ENCODE measurements around the gene ADARB1. TPM values are rescaled to one million over a fixed set of nuclear protein-coding genes. Genes with fewer than 3 reads are reported as not detected.

Gene ADARB1
- total RNA-seq, 5 donors from 2014 or later (not counting 1 experiment from before 2014, with no cell fraction given): 39.7 to 50.3 (median 44.5) TPM

DNA sequence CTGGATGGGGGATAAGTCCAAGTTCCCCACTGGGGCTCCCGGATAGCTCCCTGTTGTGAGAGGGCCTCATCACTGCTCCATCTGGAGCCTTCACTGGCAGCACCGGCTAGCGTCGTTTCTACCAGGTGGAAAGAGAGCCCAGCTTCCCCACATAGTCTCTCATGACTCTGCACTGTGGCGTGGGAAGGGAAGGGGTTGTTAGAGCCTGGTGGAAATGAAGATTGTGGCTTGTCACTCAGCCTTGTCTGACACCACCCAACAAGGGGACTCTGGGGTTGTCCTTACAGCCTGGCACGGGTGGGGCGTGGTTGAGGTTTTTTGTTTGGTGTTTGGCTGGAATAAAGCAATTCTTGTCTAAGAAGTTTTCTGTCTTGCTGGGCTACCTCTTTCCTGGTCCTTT is 94.6 kb downstream of the ADARB1 start:
- Mint-ChIP-seq H3K36me3 (peaks cover 22% of the 10 kb centered on the region), H3K27me3 (no peaks in the 10 kb centered on the region), H3K4me3 (no peak overlapping the region), H3K9me3 (no peaks in the 10 kb centered on the region), H3K27ac (no peak overlapping the region), H3K4me1 (peaks cover 28 to 34% (median 33%) of the 10 kb centered on the region in 3 donors)
- ATAC-seq (replicated peaks in 1 of 4): peak in 2 of 4 experiments; percentile 40 to 61
- 10% methylated on average over 2 of the region's 7 CpGs for whole genome bisulfite sequencing (ENCODE audit: insufficient coverage)
- ChIA-PET POLR2A (no interaction called here), CTCF (interaction anchor here in 1 of 2 donors (0.6 kb wide), 1 partner anchor 74 kb away, joined by 3 read pairs; no protein-coding TSS in a partner anchor)
- Histone ChIP-seq H3K36me3 (ENCODE audit: control insufficient read depth in 2 of 2, extremely low read depth in 1 of 2, insufficient read depth in 1 of 2, low read length in 1 of 2) (peaks cover 0 to 15% of the 10 kb centered on the region in 2 donors), H3K4me3 (ENCODE audit: control insufficient read depth in 1 of 2, extremely low read depth in 1 of 2, low read length in 1 of 2) (no peak overlapping the region), H3K4me1 (ENCODE audit: control insufficient read depth in 1 of 2, extremely low read depth in 1 of 2, insufficient read depth in 2 of 2, low read length in 2 of 2) (peaks cover 7 to 16% of the 10 kb centered on the region in 2 experiments), H3K27me3 (replicated peaks in 1 of 2; ENCODE audit: control insufficient read depth in 2 of 2, extremely low read depth in 1 of 2, insufficient read depth in 2 of 2, low read length in 1 of 2) (no peaks in the 10 kb centered on the region), H3K27ac (ENCODE audit: low read length) (no peak overlapping the region), H3K9me3 (no peaks in the 10 kb centered on the region)
- no peak for DNase-seq

DNA sequence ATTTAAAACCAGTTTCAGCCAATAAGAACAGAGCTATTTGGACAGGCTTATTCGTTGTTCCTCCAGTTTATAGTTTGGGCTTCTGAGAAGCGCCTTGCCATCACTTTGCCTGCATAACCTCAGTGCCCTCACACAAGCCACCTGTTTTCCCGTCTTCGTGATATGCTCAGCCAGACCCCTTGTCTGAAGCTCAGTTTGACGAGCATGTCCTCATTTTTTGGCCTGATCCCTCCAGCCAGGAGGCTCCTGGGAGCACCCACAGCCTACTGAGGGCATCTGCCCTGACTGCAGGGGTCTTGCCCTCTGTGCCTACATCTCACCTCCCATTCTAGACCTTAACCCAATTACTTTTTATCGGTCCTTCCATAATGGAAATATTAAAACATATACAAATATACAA is 95.3 kb downstream of the ADARB1 start:
- peaks cover 0 to 15% of the 10 kb centered on the region in 2 donors for H3K36me3 ChIP-seq (ENCODE audit: control insufficient read depth in 2 of 2, extremely low read depth in 1 of 2, insufficient read depth in 1 of 2, low read length in 1 of 2)
- peak overlapping the region in 1 of 3 donors; percentile 9 for H3K4me3 Mint-ChIP-seq
- peaks cover 22% of the 10 kb centered on the region for H3K36me3 Mint-ChIP-seq
- H3K4me3 ChIP-seq (ENCODE audit: control insufficient read depth in 1 of 2, extremely low read depth in 1 of 2, low read length in 1 of 2): no peak overlapping the region
- ATAC-seq (replicated peaks in 1 of 4) (no peak), DNase-seq (no peak)
- CTCF ChIA-PET: no interaction called here
- peaks cover 28 to 34% (median 33%) of the 10 kb centered on the region in 3 donors for H3K4me1 Mint-ChIP-seq
- POLR2A ChIA-PET: no interaction called here
- H3K27me3 ChIP-seq (replicated peaks in 1 of 2; ENCODE audit: control insufficient read depth in 2 of 2, extremely low read depth in 1 of 2, insufficient read depth in 2 of 2, low read length in 1 of 2): no peaks in the 10 kb centered on the region
- no peaks in the 10 kb centered on the region for H3K9me3 Mint-ChIP-seq
- H3K27ac ChIP-seq (ENCODE audit: low read length): no peak overlapping the region
- H3K27ac Mint-ChIP-seq: no peak overlapping the region
- H3K27me3 Mint-ChIP-seq: no peaks in the 10 kb centered on the region
- H3K9me3 ChIP-seq: no peaks in the 10 kb centered on the region
- peaks cover 7 to 16% of the 10 kb centered on the region in 2 experiments for H3K4me1 ChIP-seq (ENCODE audit: control insufficient read depth in 1 of 2, extremely low read depth in 1 of 2, insufficient read depth in 2 of 2, low read length in 2 of 2)
- 85% methylated on average over 5 of the region's 6 CpGs for WGBS (ENCODE audit: insufficient coverage)

DNA sequence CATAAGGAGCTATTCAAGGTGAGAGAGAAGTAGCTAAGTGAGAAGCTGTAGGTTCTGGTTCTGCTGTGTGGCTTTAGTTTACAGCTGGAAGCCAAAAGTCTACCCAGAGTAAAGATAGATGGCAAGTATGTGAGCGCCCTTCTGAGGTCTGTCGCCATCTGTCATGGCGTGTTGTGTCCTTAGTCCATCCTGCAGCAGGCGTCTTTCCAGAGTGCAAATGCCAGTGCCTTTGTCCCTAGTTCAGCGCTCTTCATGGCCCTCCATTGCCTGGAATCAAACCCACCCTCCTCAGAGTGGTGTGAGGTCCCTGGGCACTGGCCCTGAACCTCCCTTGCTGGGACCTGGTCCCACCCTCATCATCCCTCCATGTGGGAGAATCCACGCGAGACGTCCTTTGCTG is 96.6 kb downstream of the ADARB1 start:
- H3K4me1 ChIP-seq (ENCODE audit: control insufficient read depth in 1 of 2, extremely low read depth in 1 of 2, insufficient read depth in 2 of 2, low read length in 2 of 2): peaks cover 7 to 16% of the 10 kb centered on the region in 2 experiments
- H3K36me3 ChIP-seq (ENCODE audit: control insufficient read depth in 2 of 2, extremely low read depth in 1 of 2, insufficient read depth in 1 of 2, low read length in 1 of 2): peaks cover 0 to 17% of the 10 kb centered on the region in 2 donors
- Mint-ChIP-seq H3K27me3 (no peaks in the 10 kb centered on the region), H3K4me3 (peak overlapping the region in 1 of 3 donors; percentile 10), H3K9me3 (no peaks in the 10 kb centered on the region), H3K4me1 (peaks cover 28 to 34% (median 33%) of the 10 kb centered on the region in 3 donors), H3K36me3 (peaks cover 25% of the 10 kb centered on the region), H3K27ac (no peak overlapping the region)
- WGBS (ENCODE audit: insufficient coverage): 100% methylated on average over 1 of the region's 8 CpGs
- no peak overlapping the region for H3K27ac ChIP-seq (ENCODE audit: low read length)
- POLR2A ChIA-PET: no interaction called here
- H3K4me3 ChIP-seq (ENCODE audit: control insufficient read depth in 1 of 2, extremely low read depth in 1 of 2, low read length in 1 of 2): no peak overlapping the region
- no peaks in the 10 kb centered on the region for H3K27me3 ChIP-seq (replicated peaks in 1 of 2; ENCODE audit: control insufficient read depth in 2 of 2, extremely low read depth in 1 of 2, insufficient read depth in 2 of 2, low read length in 1 of 2)
- no peaks in the 10 kb centered on the region for H3K9me3 ChIP-seq
- ATAC-seq (replicated peaks in 1 of 4) (no peak), DNase-seq (no peak)
- CTCF ChIA-PET: no interaction called here

GRCh38 chr21:45172420-45172819 is 98.0 kb downstream of the ADARB1 start:
- ChIA-PET POLR2A (no interaction called here), CTCF (no interaction called here)
- Mint-ChIP-seq H3K27me3 (no peaks in the 10 kb centered on the region), H3K4me3 (no peak overlapping the region), H3K4me1 (peaks cover 28 to 34% (median 33%) of the 10 kb centered on the region in 3 donors), H3K27ac (no peak overlapping the region), H3K36me3 (peaks cover 36% of the 10 kb centered on the region), H3K9me3 (no peaks in the 10 kb centered on the region)
- Histone ChIP-seq H3K27me3 (replicated peaks in 1 of 2; ENCODE audit: control insufficient read depth in 2 of 2, extremely low read depth in 1 of 2, insufficient read depth in 2 of 2, low read length in 1 of 2) (no peaks in the 10 kb centered on the region), H3K36me3 (ENCODE audit: control insufficient read depth in 2 of 2, extremely low read depth in 1 of 2, insufficient read depth in 1 of 2, low read length in 1 of 2) (peaks cover 0 to 29% of the 10 kb centered on the region in 2 donors), H3K27ac (ENCODE audit: low read length) (no peak overlapping the region), H3K4me3 (ENCODE audit: control insufficient read depth in 1 of 2, extremely low read depth in 1 of 2, low read length in 1 of 2) (no peak overlapping the region), H3K4me1 (ENCODE audit: control insufficient read depth in 1 of 2, extremely low read depth in 1 of 2, insufficient read depth in 2 of 2, low read length in 2 of 2) (peaks cover 7 to 16% of the 10 kb centered on the region in 2 experiments), H3K9me3 (no peaks in the 10 kb centered on the region)
- 100% methylated on average over 5 of the region's 10 CpGs for WGBS (ENCODE audit: insufficient coverage)
- no peak for ATAC-seq (replicated peaks in 1 of 4)
- DNase-seq: no peak

GRCh38 chr21:45175326-45176095 is 101.1 kb downstream of the ADARB1 start:
- POLR2A ChIA-PET: no interaction called here
- Histone ChIP-seq H3K27me3 (replicated peaks in 1 of 2; ENCODE audit: control insufficient read depth in 2 of 2, extremely low read depth in 1 of 2, insufficient read depth in 2 of 2, low read length in 1 of 2) (no peaks in the 10 kb centered on the region), H3K9me3 (no peaks in the 10 kb centered on the region), H3K27ac (ENCODE audit: low read length) (no peak overlapping the region), H3K4me1 (ENCODE audit: control insufficient read depth in 1 of 2, extremely low read depth in 1 of 2, insufficient read depth in 2 of 2, low read length in 2 of 2) (peaks cover 0 to 5% of the 10 kb centered on the region in 2 experiments), H3K4me3 (ENCODE audit: control insufficient read depth in 1 of 2, extremely low read depth in 1 of 2, low read length in 1 of 2) (no peak overlapping the region), H3K36me3 (ENCODE audit: control insufficient read depth in 2 of 2, extremely low read depth in 1 of 2, insufficient read depth in 1 of 2, low read length in 1 of 2) (peaks cover 15 to 43% of the 10 kb centered on the region in 2 donors)
- 96% methylated on average over 11 of the region's 12 CpGs for WGBS (ENCODE audit: insufficient coverage)
- H3K4me3 Mint-ChIP-seq: no peak overlapping the region
- ATAC-seq (replicated peaks in 1 of 4) (no peak), DNase-seq (no peak)
- CTCF ChIA-PET: no interaction called here
- peaks cover 53% of the 10 kb centered on the region for H3K36me3 Mint-ChIP-seq
- H3K27ac Mint-ChIP-seq: no peak overlapping the region
- no peaks in the 10 kb centered on the region for H3K27me3 Mint-ChIP-seq
- H3K4me1 Mint-ChIP-seq: peaks cover 7 to 13% (median 13%) of the 10 kb centered on the region in 3 donors
- no peaks in the 10 kb centered on the region for H3K9me3 Mint-ChIP-seq

- CTCF ChIA-PET: no interaction called here
- POLR2A ChIA-PET: no interaction called here
Measured at GRCh38 chr21:45176141-45176540, 101.8 kb downstream of the ADARB1 start.

More at GRCh38 chr21:45176141-45176540, 101.8 kb downstream of the ADARB1 start:
- H3K27ac ChIP-seq (ENCODE audit: low read length): no peak overlapping the region
- Mint-ChIP-seq H3K27me3 (no peaks in the 10 kb centered on the region), H3K9me3 (no peaks in the 10 kb centered on the region), H3K36me3 (peaks cover 56% of the 10 kb centered on the region), H3K27ac (no peak overlapping the region), H3K4me3 (no peak overlapping the region), H3K4me1 (peaks cover 2 to 8% (median 7%) of the 10 kb centered on the region in 3 donors)
- 100% methylated on average over 16 of the region's 16 CpGs for WGBS (ENCODE audit: insufficient coverage)
- H3K9me3 ChIP-seq: no peaks in the 10 kb centered on the region
- no peak for ATAC-seq (replicated peaks in 1 of 4)
- H3K36me3 ChIP-seq (ENCODE audit: control insufficient read depth in 2 of 2, extremely low read depth in 1 of 2, insufficient read depth in 1 of 2, low read length in 1 of 2): peaks cover 15 to 49% of the 10 kb centered on the region in 2 donors
- peaks cover 0 to 1% of the 10 kb centered on the region in 2 experiments for H3K4me1 ChIP-seq (ENCODE audit: control insufficient read depth in 1 of 2, extremely low read depth in 1 of 2, insufficient read depth in 2 of 2, low read length in 2 of 2)
- no peak overlapping the region for H3K4me3 ChIP-seq (ENCODE audit: control insufficient read depth in 1 of 2, extremely low read depth in 1 of 2, low read length in 1 of 2)
- H3K27me3 ChIP-seq (replicated peaks in 1 of 2; ENCODE audit: control insufficient read depth in 2 of 2, extremely low read depth in 1 of 2, insufficient read depth in 2 of 2, low read length in 1 of 2): no peaks in the 10 kb centered on the region
- no peak for DNase-seq

Data from T-cell (primary cell).